ENCODE data around the gene GRHL1. TPM values are rescaled to one million over a fixed set of nuclear protein-coding genes. Genes with fewer than 3 reads are reported as not detected.

Gene GRHL1
- total RNA-seq, 1 experiment from 2014 or later, result 10.3 TPM

GRCh38 chr2:10034333-10035052 lies 83.0 kb downstream of the GRHL1 start:
- ChIA-PET POLR2A (ENCODE audit: unreplicated experiment) (no interaction called here), CTCF (no interaction called here)
- no peak for TF ChIP-seq EZH2 (IDR thresholded peaks at IDR 0.05; ENCODE audit: low read length, unreplicated experiment)
- BruUV-seq (replicated peaks), result no TSS peak
- Histone ChIP-seq H3K79me2 (ENCODE audit: low read length) (no peaks in the 10 kb centered on the region), H3K27me3 (ENCODE audit: low read length) (no peaks in the 10 kb centered on the region), H3K36me3 (ENCODE audit: low read depth, low read length) (no peaks in the 10 kb centered on the region), H2AFZ (ENCODE audit: low read length) (no peak overlapping the region), H3K27ac (ENCODE audit: low read length) (no peak overlapping the region), H3K9me3 (ENCODE audit: low read length) (no peaks in the 10 kb centered on the region), H3K4me3 (ENCODE audit: low read length) (no peak overlapping the region), H3K9ac (ENCODE audit: low read length) (no peak overlapping the region), H3K4me1 (ENCODE audit: insufficient read depth, low read length) (peaks cover 12% of the 10 kb centered on the region), H3F3A (ENCODE audit: low read length, unreplicated experiment) (no peaks in the 10 kb centered on the region), H3K9me2 (replicated peaks; ENCODE audit: low read length) (no peaks in the 10 kb centered on the region), H4K20me1 (ENCODE audit: low read length) (no peaks in the 10 kb centered on the region), H3K4me2 (ENCODE audit: low read length) (no peak overlapping the region)
- DNase-seq (no peak), ATAC-seq (no peak)
- intact Hi-C loops (cut with micrococcal nuclease), result no loop called here

- Histone ChIP-seq H3K79me2 (ENCODE audit: low read length) (no peaks in the 10 kb centered on the region), H3K4me2 (ENCODE audit: low read length) (no peak overlapping the region), H2AFZ (ENCODE audit: low read length) (no peak overlapping the region), H3K9me2 (replicated peaks; ENCODE audit: low read length) (no peaks in the 10 kb centered on the region), H3K9ac (ENCODE audit: low read length) (no peak overlapping the region), H3K9me3 (ENCODE audit: low read length) (no peaks in the 10 kb centered on the region), H3K36me3 (ENCODE audit: low read depth, low read length) (no peaks in the 10 kb centered on the region), H3F3A (ENCODE audit: low read length, unreplicated experiment) (no peaks in the 10 kb centered on the region), H3K4me3 (ENCODE audit: low read length) (no peak overlapping the region), H3K27me3 (ENCODE audit: low read length) (no peaks in the 10 kb centered on the region), H3K27ac (ENCODE audit: low read length) (no peak overlapping the region), H4K20me1 (ENCODE audit: low read length) (no peaks in the 10 kb centered on the region), H3K4me1 (ENCODE audit: insufficient read depth, low read length) (peaks cover 12% of the 10 kb centered on the region)
- TF ChIP-seq EZH2phosphoT487 (IDR thresholded peaks at IDR 0.05; ENCODE audit: borderline replicate concordance, low read length) (no peak), EZH2 (IDR thresholded peaks at IDR 0.05; ENCODE audit: low read length, unreplicated experiment) (no peak), CTCF (conservative IDR thresholded peaks at IDR 0.05; ENCODE audit: low read depth, low read length) (no peak)
- ATAC-seq (no peak), DNase-seq (no peak)
- BruUV-seq (replicated peaks), result no TSS peak
- CTCF ChIA-PET, result interaction anchor here (1.9 kb wide), 1 partner anchor 13 kb away, joined by 20 read pairs; no protein-coding TSS in a partner anchor
- POLR2A ChIA-PET (ENCODE audit: unreplicated experiment), result no interaction called here
- intact Hi-C loops (cut with micrococcal nuclease), result no loop called here
These were observed 83.5 kb downstream of the GRHL1 start for GRCh38 chr2:10035053-10035422.

- no TSS peak for BruUV-seq (replicated peaks)
These were observed 84.1 kb downstream of the GRHL1 start for GRCh38 chr2:10035633-10036032.

More at GRCh38 chr2:10035633-10036032, 84.1 kb downstream of the GRHL1 start:
- Histone ChIP-seq H4K20me1 (ENCODE audit: low read length) (no peaks in the 10 kb centered on the region), H3K36me3 (ENCODE audit: low read depth, low read length) (no peaks in the 10 kb centered on the region), H3K4me3 (ENCODE audit: low read length) (no peak overlapping the region), H3K9ac (ENCODE audit: low read length) (no peak overlapping the region), H3K9me3 (ENCODE audit: low read length) (no peaks in the 10 kb centered on the region), H3F3A (ENCODE audit: low read length, unreplicated experiment) (no peaks in the 10 kb centered on the region), H3K27me3 (ENCODE audit: low read length) (no peaks in the 10 kb centered on the region), H2AFZ (ENCODE audit: low read length) (peak overlapping the region; percentile 37; the same call in 1 of the 2 replicates), H3K9me2 (replicated peaks; ENCODE audit: low read length) (no peaks in the 10 kb centered on the region), H3K79me2 (ENCODE audit: low read length) (no peaks in the 10 kb centered on the region), H3K4me1 (ENCODE audit: insufficient read depth, low read length) (peaks cover 12% of the 10 kb centered on the region), H3K4me2 (ENCODE audit: low read length) (no peak overlapping the region), H3K27ac (ENCODE audit: low read length) (no peak overlapping the region)
- CTCF ChIA-PET, result interaction anchor here (0.7 to 1.9 kb wide), 3 partner anchors 13 to 479 kb away, joined by 3 to 20 read pairs (median 7); no protein-coding TSS in a partner anchor
- TF ChIP-seq EZH2 (IDR thresholded peaks at IDR 0.05; ENCODE audit: low read length, unreplicated experiment) (no peak), EZH2phosphoT487 (IDR thresholded peaks at IDR 0.05; ENCODE audit: borderline replicate concordance, low read length) (no peak), CTCF (conservative IDR thresholded peaks at IDR 0.05; ENCODE audit: low read depth, low read length) (no peak)
- ATAC-seq (no peak), DNase-seq (no peak)
- intact Hi-C loops (cut with micrococcal nuclease), result no loop called here
- POLR2A ChIA-PET (ENCODE audit: unreplicated experiment), result no interaction called here

Data from PC-3 (cell line).